Subcutaneous abdominal adipose tissue (tissue), 5 donors: ENCODE measurements around the gene AKAP13.

Experiments used
- H3K27ac ChIP-seq: one replicate; pipeline ENCODE4 v1.7.0; 2013; ENCODE audit warnings: low read depth, mild to moderate bottlenecking, inconsistent platforms, low read length, moderate library complexity
- H3K27me3 ChIP-seq, 5 donors: one replicate each; pipeline ENCODE4 v1.7.0; 2013; ENCODE audit warnings: low read length in 5 of 5, inconsistent platforms in 1 of 5; ENCODE audit not compliant: control insufficient read depth in 5 of 5, insufficient read depth in 4 of 5
- H3K36me3 ChIP-seq, 5 donors: one replicate each; pipeline ENCODE4 v1.7.0; 2013; ENCODE audit warnings: low read length in 5 of 5; ENCODE audit not compliant: control insufficient read depth in 5 of 5, insufficient read depth in 5 of 5
- H3K4me1 ChIP-seq, 5 donors: one replicate each; pipeline ENCODE4 v1.7.0; 2013; ENCODE audit warnings: low read length in 5 of 5, mild to moderate bottlenecking in 3 of 5, moderate library complexity in 1 of 5; ENCODE audit not compliant: control insufficient read depth in 5 of 5, insufficient read depth in 5 of 5
- H3K4me3 ChIP-seq, 5 donors: one replicate each; pipeline ENCODE4 v1.7.0; 2013; ENCODE audit warnings: low read length in 5 of 5, low read depth in 1 of 5
- H3K9ac ChIP-seq, 5 donors: one replicate each; pipeline ENCODE4 v1.7.0; 2013; ENCODE audit warnings: low read length in 5 of 5, mild to moderate bottlenecking in 4 of 5, moderate library complexity in 3 of 5
- H3K9me3 ChIP-seq, 5 donors: one replicate each; pipeline ENCODE4 v1.7.0; 2013; ENCODE audit warnings: low read length in 5 of 5; ENCODE audit not compliant: control insufficient read depth in 5 of 5
- donor health status: healthy.
- donor health status: healthy.
- donor health status: healthy.
- donor health status: healthy.
- donor health status: healthy.

The AKAP13 gene

DNA sequence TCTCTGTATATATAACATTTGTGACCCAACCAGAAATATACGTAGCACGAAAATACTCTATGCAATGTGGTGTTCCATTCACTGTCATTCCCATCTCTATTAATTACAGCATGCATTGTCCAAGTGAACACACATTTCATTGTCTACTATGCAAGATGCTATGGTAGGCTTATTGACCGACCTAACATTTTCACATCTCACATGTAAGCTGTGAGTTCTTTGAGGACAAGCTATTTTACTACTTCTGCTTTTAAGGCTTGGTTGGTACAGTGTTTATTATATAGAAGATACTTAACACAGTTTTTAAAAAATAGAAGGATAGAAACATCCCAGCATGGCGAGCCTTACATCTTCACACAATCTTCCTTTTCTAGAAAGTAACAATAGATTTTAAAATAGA lies 249.9 kb downstream of the AKAP13 start:
- H3K36me3 ChIP-seq, result peaks cover 0 to 13% (median 0%) of the 10 kb centered on the region in 5 donors
- no peak overlapping the region for H3K9ac ChIP-seq
- H3K27ac ChIP-seq, result no peak overlapping the region
- peaks cover 0 to 30% (median 5%) of the 10 kb centered on the region in 5 donors for H3K4me1 ChIP-seq
- H3K4me3 ChIP-seq, result no peak overlapping the region
- no peaks in the 10 kb centered on the region for H3K27me3 ChIP-seq
- H3K9me3 ChIP-seq, result no peaks in the 10 kb centered on the region

- Histone ChIP-seq H3K4me3 (no peak overlapping the region), H3K27me3 (no peaks in the 10 kb centered on the region), H3K9me3 (no peaks in the 10 kb centered on the region), H3K27ac (peak overlapping the region; percentile 1), H3K9ac (no peak overlapping the region), H3K4me1 (peaks cover 0 to 24% (median 5%) of the 10 kb centered on the region in 5 donors), H3K36me3 (peaks cover 0 to 13% (median 0%) of the 10 kb centered on the region in 5 donors)
Observed at GRCh38 chr15:85631018-85631417, 250.6 kb downstream of the AKAP13 start.

- Histone ChIP-seq H3K4me3 (no peak overlapping the region), H3K27me3 (no peaks in the 10 kb centered on the region), H3K36me3 (peaks cover 0 to 7% (median 0%) of the 10 kb centered on the region in 5 donors), H3K4me1 (peaks cover 0 to 19% (median 5%) of the 10 kb centered on the region in 5 donors), H3K9ac (no peak overlapping the region), H3K9me3 (no peaks in the 10 kb centered on the region), H3K27ac (no peak overlapping the region)
Observed at GRCh38 chr15:85632014-85632413, 251.6 kb downstream of the AKAP13 start.

GRCh38 chr15:85633859-85634258 lies 253.5 kb downstream of the AKAP13 start:
- peaks cover 0 to 14% (median 5%) of the 10 kb centered on the region in 5 donors for H3K4me1 ChIP-seq

GRCh38 chr15:85636351-85636750 lies 255.9 kb downstream of the AKAP13 start:
- Histone ChIP-seq H3K4me1 (peaks cover 0 to 12% (median 5%) of the 10 kb centered on the region in 5 donors), H3K9me3 (no peaks in the 10 kb centered on the region), H3K36me3 (peaks cover 3 to 14% (median 7%) of the 10 kb centered on the region in 5 donors), H3K4me3 (no peak overlapping the region), H3K9ac (no peak overlapping the region), H3K27ac (no peak overlapping the region), H3K27me3 (no peaks in the 10 kb centered on the region)

More at GRCh38 chr15:85633859-85634258, 253.5 kb downstream of the AKAP13 start:
- H3K36me3 ChIP-seq, result no peaks in the 10 kb centered on the region
- no peaks in the 10 kb centered on the region for H3K9me3 ChIP-seq
- no peak overlapping the region for H3K9ac ChIP-seq
- H3K27ac ChIP-seq, result no peak overlapping the region
- H3K27me3 ChIP-seq, result no peaks in the 10 kb centered on the region
- no peak overlapping the region for H3K4me3 ChIP-seq

DNA sequence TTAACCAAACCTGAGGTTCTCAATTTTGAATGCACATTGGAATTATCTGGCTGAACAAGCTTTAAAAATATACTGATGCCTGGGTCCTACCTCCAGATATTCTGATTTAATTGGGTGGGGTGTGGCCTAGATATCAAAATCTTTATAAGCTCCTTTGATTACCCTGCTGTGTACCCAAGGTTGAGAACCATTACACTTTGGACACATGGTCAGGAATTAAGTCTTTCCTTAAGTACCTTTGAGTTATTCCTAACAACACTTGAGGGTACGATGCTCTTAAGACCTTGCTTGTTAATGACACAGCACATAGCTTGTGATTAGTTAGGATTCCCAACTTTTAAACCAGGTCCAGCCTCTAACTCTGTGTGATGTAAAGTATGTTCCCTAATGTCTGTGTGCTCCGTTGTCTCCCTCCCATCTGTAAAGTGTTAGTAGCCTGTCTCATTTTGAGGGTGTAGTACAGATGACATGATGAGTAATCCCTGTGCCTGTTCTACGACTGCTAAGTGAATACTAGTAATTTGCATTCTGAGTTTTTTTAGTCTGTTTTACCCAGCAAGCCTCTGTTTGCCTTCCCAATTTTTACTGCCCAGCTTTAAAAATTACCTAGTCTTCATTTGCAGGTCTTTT lies 259.5 kb downstream of the AKAP13 start:
- Histone ChIP-seq H3K4me3 (no peak overlapping the region), H3K27me3 (no peaks in the 10 kb centered on the region), H3K9ac (no peak overlapping the region), H3K27ac (peak overlapping the region; percentile 11), H3K4me1 (peaks cover 2 to 25% (median 18%) of the 10 kb centered on the region in 5 donors), H3K9me3 (no peaks in the 10 kb centered on the region), H3K36me3 (peaks cover 3 to 20% (median 9%) of the 10 kb centered on the region in 5 donors)

GRCh38 chr15:85642065-85642692 lies 261.8 kb downstream of the AKAP13 start:
- H3K27ac ChIP-seq, result peak overlapping the region; percentile 82
- peak overlapping the region in 4 of 5 donors; percentile 20 to 79 (median 62) for H3K9ac ChIP-seq
- peaks cover 12 to 34% (median 21%) of the 10 kb centered on the region in 5 donors for H3K36me3 ChIP-seq
- no peaks in the 10 kb centered on the region for H3K27me3 ChIP-seq
- H3K4me3 ChIP-seq, result peak overlapping the region; percentile 8 to 65 (median 51)
- H3K9me3 ChIP-seq, result no peaks in the 10 kb centered on the region
- peaks cover 2 to 28% (median 19%) of the 10 kb centered on the region in 5 donors for H3K4me1 ChIP-seq

- Histone ChIP-seq H3K4me3 (peak overlapping the region; percentile 8 to 65 (median 51)), H3K27me3 (no peaks in the 10 kb centered on the region), H3K27ac (peak overlapping the region; percentile 82), H3K4me1 (peaks cover 2 to 28% (median 19%) of the 10 kb centered on the region in 5 donors), H3K36me3 (peaks cover 12 to 37% (median 23%) of the 10 kb centered on the region in 5 donors), H3K9me3 (no peaks in the 10 kb centered on the region), H3K9ac (peak overlapping the region in 4 of 5 donors; percentile 20 to 79 (median 62))
Observed at GRCh38 chr15:85642693-85643066, 262.3 kb downstream of the AKAP13 start.

DNA sequence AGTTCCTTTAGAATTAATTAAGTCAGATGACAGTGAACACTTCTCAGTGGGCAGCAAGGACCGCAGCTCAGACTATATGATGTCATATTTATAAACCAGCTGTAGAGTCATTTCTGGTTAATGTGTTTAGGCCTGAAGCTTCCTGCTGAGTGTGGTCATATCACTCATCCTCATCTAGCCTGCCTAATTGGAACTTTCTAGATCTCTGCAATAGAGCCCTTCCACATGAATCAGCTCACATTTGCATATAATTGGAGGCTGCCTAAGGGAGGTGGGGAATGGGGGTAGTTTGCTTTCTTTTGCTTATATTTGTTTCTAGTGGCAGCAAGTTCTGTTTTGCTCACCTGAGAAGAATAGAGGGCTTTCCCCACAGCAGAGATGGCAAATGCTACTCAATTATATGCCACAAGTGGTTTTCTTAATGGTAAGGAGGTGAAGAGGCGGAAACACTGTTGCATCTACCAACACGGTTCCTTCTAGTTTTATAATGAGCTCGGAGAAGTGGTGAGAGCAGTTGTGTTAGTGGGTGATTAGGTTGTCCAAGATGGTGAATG lies 266.2 kb downstream of the AKAP13 start:
- Histone ChIP-seq H3K27ac (no peak overlapping the region), H3K36me3 (peaks cover 8 to 23% (median 16%) of the 10 kb centered on the region in 5 donors), H3K9me3 (no peaks in the 10 kb centered on the region), H3K4me3 (no peak overlapping the region), H3K9ac (no peak overlapping the region), H3K4me1 (peaks cover 2 to 33% (median 27%) of the 10 kb centered on the region in 5 donors), H3K27me3 (no peaks in the 10 kb centered on the region)

GRCh38 chr15:85649372-85649771 lies 269.0 kb downstream of the AKAP13 start:
- Histone ChIP-seq H3K27me3 (no peaks in the 10 kb centered on the region), H3K9ac (no peak overlapping the region), H3K4me3 (no peak overlapping the region), H3K27ac (peak overlapping the region; percentile 12), H3K36me3 (peaks cover 8 to 24% (median 19%) of the 10 kb centered on the region in 5 donors), H3K4me1 (peaks cover 0 to 20% (median 10%) of the 10 kb centered on the region in 5 donors), H3K9me3 (no peaks in the 10 kb centered on the region)
